GM18868 (cell line): Measurements from ENCODE around the gene KIAA0232.
"Not testable (repeated sequence)": the region's sequence is repeated elsewhere in the genome, so short reads cannot be mapped to it uniquely, and the experiment has no call there.

Experiments
- ATAC-seq: cut with Tn5 transposase; IDR thresholded peaks from one replicate; pipeline ENCODE4 v1.9.1; 2021; ENCODE audit warnings: mild to moderate bottlenecking, moderate library complexity; ENCODE audit not compliant: unreplicated experiment

Gene KIAA0232

GRCh38 chr4:6755088-6755753, 27.3 kb upstream of the KIAA0232 start:
- ATAC-seq = no peak

GRCh38 chr4:6756345-6756744, 26.2 kb upstream of the KIAA0232 start:
- ATAC-seq = not testable (repeated sequence)

GRCh38 chr4:6758728-6759127, 23.8 kb upstream of the KIAA0232 start:
- ATAC-seq = no peak

GRCh38 chr4:6760865-6761264, 21.7 kb upstream of the KIAA0232 start:
- ATAC-seq = no peak

GRCh38 chr4:6761649-6762615, 20.6 kb upstream of the KIAA0232 start:
- ATAC-seq = no peak

- ATAC-seq = no peak
Observed at GRCh38 chr4:6763330-6763851, 19.1 kb upstream of the KIAA0232 start.

- ATAC-seq = no peak
Observed at GRCh38 chr4:6764976-6765620, 17.4 kb upstream of the KIAA0232 start.

- ATAC-seq = no peak
Observed at GRCh38 chr4:6765703-6766102, 16.8 kb upstream of the KIAA0232 start.

- no peak for ATAC-seq
Observed at GRCh38 chr4:6767386-6767747, 15.2 kb upstream of the KIAA0232 start.

GRCh38 chr4:6767748-6768538, 14.6 kb upstream of the KIAA0232 start:
- no peak for ATAC-seq

- no peak for ATAC-seq
Observed at GRCh38 chr4:6768539-6768905, 14.0 kb upstream of the KIAA0232 start.

GRCh38 chr4:6769233-6769988, 13.1 kb upstream of the KIAA0232 start:
- ATAC-seq = no peak

GRCh38 chr4:6769989-6770420, 12.5 kb upstream of the KIAA0232 start:
- no peak for ATAC-seq

- ATAC-seq = no peak
Observed at GRCh38 chr4:6770581-6771228, 11.8 kb upstream of the KIAA0232 start.

- no peak for ATAC-seq
Observed at GRCh38 chr4:6771229-6771671, 11.3 kb upstream of the KIAA0232 start.

GRCh38 chr4:6772223-6772928, 10.2 kb upstream of the KIAA0232 start:
- no peak for ATAC-seq

GRCh38 chr4:6773106-6773505, 9.4 kb upstream of the KIAA0232 start:
- no peak for ATAC-seq

- no peak for ATAC-seq
Observed at GRCh38 chr4:6773616-6774540, 8.6 kb upstream of the KIAA0232 start.
